Mucosa of rectum (tissue), 2 donors: ENCODE results near the gene S100B.

Experiments
- H3K27ac ChIP-seq, 2 donors: one replicate each; pipeline ENCODE4 v1.7.0; 2013; ENCODE audit warnings: inconsistent platforms in 2 of 2, low read depth in 2 of 2, low read length in 2 of 2
- H3K27me3 ChIP-seq, 2 donors: one replicate each; pipeline ENCODE4 v1.7.0; 2013; ENCODE audit warnings: low read length in 2 of 2; ENCODE audit not compliant: control insufficient read depth in 2 of 2, insufficient read depth in 2 of 2
- H3K36me3 ChIP-seq, 2 donors: one replicate each; pipeline ENCODE4 v1.7.0; 2013; ENCODE audit warnings: low read length in 2 of 2; ENCODE audit not compliant: control insufficient read depth in 2 of 2, insufficient read depth in 2 of 2
- H3K4me1 ChIP-seq, 2 donors: one replicate each; pipeline ENCODE4 v1.7.0; 2013; ENCODE audit warnings: low read length in 2 of 2, mild to moderate bottlenecking in 1 of 2; ENCODE audit not compliant: control insufficient read depth in 2 of 2, insufficient read depth in 2 of 2
- H3K4me3 ChIP-seq, 2 donors: one replicate each; pipeline ENCODE4 v1.7.0; 2013; ENCODE audit warnings: low read length in 2 of 2
- H3K9ac ChIP-seq, 2 donors: one replicate each; pipeline ENCODE4 v1.7.0; 2013; ENCODE audit warnings: low read length in 2 of 2, low read depth in 1 of 2, mild to moderate bottlenecking in 1 of 2
- H3K9me3 ChIP-seq, 2 donors: one replicate each; pipeline ENCODE4 v1.7.0; 2013; ENCODE audit warnings: low read length in 2 of 2; ENCODE audit not compliant: control insufficient read depth in 2 of 2
- donor health status: healthy.
- donor health status: Normal muscosa, but diverticular disease.

Gene S100B

DNA sequence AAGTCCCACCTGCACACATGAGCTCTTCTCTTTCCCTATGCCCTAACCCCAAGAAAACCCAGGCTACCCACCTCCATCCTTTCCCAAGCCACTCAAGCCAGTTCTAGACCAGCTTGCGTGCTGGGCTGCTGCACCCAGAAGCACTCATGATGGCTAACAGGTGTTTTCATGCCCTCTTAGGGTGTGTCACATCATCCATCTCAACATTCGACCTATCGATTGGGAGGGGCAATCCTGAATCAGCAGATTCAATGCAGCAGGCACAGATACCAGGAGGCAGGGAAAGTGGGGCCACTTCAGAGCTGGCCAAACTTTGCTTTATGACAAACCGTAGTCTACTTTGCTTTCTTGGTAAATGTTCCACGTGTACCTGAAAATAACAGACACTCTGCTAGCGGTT lies 24.0 kb upstream of the S100B start:
- no peaks in the 10 kb centered on the region for H3K27me3 ChIP-seq
- no peak overlapping the region for H3K9ac ChIP-seq
- peaks cover 5 to 6% of the 10 kb centered on the region in 2 donors for H3K9me3 ChIP-seq
- H3K4me1 ChIP-seq, result no peaks in the 10 kb centered on the region
- no peak overlapping the region for H3K4me3 ChIP-seq
- no peaks in the 10 kb centered on the region for H3K36me3 ChIP-seq
- no peak overlapping the region for H3K27ac ChIP-seq

DNA sequence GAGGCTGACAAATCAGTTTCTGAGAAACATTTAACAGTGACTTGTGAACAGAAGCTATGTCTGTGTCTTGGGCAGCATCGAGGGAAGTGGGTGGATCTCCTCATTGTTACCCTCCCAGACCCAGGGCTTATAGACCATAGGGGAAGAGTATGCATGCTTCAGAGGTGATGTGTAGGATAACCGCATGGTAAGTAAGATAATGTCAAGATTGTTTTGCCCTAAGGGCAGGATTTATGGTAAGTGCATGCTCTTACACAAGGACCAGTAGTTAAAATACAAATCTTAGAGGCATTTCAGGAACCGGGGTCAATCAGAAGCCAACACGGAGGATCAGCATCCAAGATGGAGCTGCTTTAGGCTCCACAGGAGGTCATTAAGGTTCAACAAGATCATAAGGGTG lies 22.8 kb upstream of the S100B start:
- Histone ChIP-seq H3K4me3 (no peak overlapping the region), H3K27me3 (no peaks in the 10 kb centered on the region), H3K36me3 (no peaks in the 10 kb centered on the region), H3K27ac (no peak overlapping the region), H3K9ac (no peak overlapping the region), H3K9me3 (peaks cover 5 to 6% of the 10 kb centered on the region in 2 donors), H3K4me1 (no peaks in the 10 kb centered on the region)

DNA sequence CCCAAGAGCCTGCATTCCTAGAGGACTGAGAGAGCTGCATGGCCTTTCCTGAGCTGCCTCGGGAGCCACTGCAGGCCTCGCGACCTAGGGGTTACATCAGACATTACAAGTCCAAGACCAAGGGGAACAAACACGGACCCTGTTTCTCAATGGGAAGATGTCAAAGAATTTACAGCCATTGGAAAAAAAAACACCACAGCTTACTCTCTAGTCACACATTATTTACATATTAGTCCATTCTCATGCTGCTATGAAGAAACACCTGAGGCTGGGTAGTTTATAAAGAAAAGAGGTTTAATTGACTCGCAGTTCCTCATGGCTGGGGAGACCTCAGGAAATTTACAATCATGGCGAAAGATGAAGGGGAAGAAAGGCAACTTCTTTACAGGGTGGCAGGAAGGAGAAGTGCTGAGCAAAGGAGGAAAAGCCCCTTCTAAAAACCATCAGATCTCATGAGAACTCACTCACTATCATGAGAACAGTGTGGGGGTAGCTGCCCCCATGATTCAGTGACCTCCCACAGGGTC lies 22.2 kb upstream of the S100B start:
- no peak overlapping the region for H3K4me3 ChIP-seq
- H3K27ac ChIP-seq, result no peak overlapping the region
- H3K4me1 ChIP-seq, result no peaks in the 10 kb centered on the region
- peaks cover 5 to 6% of the 10 kb centered on the region in 2 donors for H3K9me3 ChIP-seq
- H3K36me3 ChIP-seq, result no peaks in the 10 kb centered on the region
- H3K9ac ChIP-seq, result no peak overlapping the region
- H3K27me3 ChIP-seq, result no peaks in the 10 kb centered on the region

DNA sequence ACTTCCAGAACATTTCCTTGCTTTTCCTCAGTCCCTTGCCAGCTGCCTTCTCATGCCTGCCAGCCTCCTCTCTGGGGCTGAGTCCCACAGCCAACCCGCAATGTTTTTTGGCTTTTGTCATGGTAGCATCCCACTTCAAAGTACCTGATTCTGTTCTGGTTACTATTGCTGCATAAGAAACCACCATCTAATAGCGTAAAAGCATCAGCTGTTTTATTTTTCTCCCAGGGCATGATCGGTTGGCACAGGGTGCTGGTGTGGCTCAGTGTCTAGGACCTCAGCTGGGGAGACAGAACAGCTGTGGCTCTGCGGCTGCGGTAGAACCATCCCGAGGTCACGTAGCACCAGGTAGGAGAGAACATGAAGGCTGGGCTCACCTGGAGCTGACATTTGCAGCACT lies 21.7 kb upstream of the S100B start:
- no peak overlapping the region for H3K27ac ChIP-seq
- peaks cover 5 to 6% of the 10 kb centered on the region in 2 donors for H3K9me3 ChIP-seq
- H3K4me1 ChIP-seq, result peaks cover 0 to 4% of the 10 kb centered on the region in 2 donors
- H3K27me3 ChIP-seq, result no peaks in the 10 kb centered on the region
- no peaks in the 10 kb centered on the region for H3K36me3 ChIP-seq
- no peak overlapping the region for H3K9ac ChIP-seq
- no peak overlapping the region for H3K4me3 ChIP-seq

DNA sequence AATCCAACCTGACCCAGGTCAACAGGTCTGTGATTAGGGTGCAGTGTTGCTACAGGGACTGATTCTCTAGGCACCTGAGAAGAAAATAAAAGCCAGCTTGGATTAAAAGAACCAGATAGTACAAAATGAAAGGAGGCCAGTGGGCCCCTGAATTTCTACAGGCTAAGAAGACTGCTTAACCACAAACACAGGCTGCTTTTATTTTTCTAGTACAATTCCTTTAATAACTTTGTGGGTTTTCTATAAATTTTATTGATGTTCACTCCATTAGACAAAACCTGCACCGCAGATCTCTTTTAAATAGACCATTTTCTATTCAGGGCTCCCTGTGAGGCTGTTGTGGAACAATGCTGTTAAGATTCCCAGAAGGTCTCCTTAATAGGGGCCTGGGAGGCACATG lies 20.9 kb upstream of the S100B start:
- H3K27ac ChIP-seq, result no peak overlapping the region
- H3K4me1 ChIP-seq, result peaks cover 0 to 5% of the 10 kb centered on the region in 2 donors
- H3K9ac ChIP-seq, result no peak overlapping the region
- H3K36me3 ChIP-seq, result no peaks in the 10 kb centered on the region
- no peak overlapping the region for H3K4me3 ChIP-seq
- peaks cover 5 to 6% of the 10 kb centered on the region in 2 donors for H3K9me3 ChIP-seq
- H3K27me3 ChIP-seq, result no peaks in the 10 kb centered on the region

DNA sequence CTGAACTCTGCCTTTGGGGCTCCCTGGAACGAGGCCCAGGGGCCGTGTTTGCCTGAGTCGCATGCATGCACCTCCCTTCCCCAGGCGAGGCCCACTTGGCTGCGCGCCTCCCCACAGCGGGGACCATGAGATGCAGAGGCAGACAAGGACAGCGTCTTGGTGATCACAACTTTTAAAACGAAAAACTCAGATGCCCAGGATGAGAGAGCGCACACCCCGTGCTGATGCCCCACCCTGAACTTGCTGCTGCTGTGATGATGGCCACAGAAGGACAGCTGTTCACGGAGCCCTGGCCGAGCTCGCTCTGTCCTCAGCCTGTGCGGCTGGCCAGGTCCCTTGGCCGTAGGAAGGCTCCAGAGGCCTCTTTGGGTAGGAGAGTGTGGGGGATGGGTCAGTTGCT lies 19.2 kb upstream of the S100B start:
- no peak overlapping the region for H3K27ac ChIP-seq
- H3K4me3 ChIP-seq, result no peak overlapping the region
- no peak overlapping the region for H3K9ac ChIP-seq
- H3K36me3 ChIP-seq, result no peaks in the 10 kb centered on the region
- H3K27me3 ChIP-seq, result no peaks in the 10 kb centered on the region
- peaks cover 5 to 6% of the 10 kb centered on the region in 2 donors for H3K9me3 ChIP-seq
- H3K4me1 ChIP-seq, result peaks cover 0 to 5% of the 10 kb centered on the region in 2 donors

DNA sequence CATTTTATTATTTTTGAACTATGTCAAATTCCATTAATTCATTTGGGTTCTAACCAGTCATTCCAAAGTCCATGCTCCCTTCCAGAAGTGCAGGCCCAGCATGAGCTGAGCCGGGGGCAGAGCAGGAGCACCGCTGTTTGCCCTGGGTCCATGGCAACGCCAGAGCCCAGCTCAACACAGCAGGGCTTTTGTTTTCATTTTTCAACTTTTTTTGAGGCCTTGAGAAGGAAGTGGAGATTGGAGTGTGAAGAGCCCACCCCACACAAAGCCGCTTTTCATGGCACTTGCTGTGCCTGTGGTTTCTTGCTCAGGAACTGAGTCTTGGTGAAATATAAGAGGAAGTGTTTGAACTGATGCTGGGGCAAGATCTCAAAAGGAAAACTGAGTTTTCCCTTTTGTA lies 17.3 kb upstream of the S100B start:
- H3K4me3 ChIP-seq, result no peak overlapping the region
- peaks cover 0 to 5% of the 10 kb centered on the region in 2 donors for H3K4me1 ChIP-seq
- H3K9ac ChIP-seq, result no peak overlapping the region

DNA sequence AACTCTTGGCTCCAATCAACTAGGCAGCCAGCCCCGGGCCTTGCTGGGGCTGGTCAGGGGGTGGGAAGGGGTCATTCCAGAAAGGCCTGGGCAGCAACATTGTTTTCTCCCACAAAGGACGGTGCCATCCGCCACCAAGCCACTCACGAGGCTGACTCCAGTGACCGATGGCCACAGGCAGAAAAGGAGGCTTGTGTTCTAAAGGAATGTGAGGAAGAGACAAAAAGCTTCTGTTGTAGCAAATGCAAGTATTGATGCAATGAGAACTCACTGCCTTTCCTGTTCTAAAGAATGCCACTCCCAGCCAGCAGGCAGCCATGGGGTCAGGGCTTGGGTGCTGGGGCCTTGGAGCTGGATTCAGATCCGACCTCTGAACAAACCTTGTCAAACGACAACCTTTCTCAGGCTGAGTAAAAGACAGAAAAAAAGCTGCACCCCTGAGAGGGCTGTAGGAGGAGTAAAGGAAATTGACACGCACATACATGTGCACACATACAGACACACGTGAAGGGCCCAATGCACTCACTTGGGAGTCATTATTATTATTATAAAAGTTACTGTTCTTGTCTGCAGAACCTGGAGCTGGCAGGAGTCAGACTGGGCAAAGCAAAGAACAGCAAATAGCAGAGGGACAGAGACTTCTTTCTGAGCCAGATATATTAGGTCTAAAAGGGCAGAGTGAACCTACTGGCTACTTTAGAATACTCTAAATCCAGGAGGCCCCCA lies 16.7 kb upstream of the S100B start:
- Histone ChIP-seq H3K4me1 (peaks cover 0 to 5% of the 10 kb centered on the region in 2 donors), H3K4me3 (no peak overlapping the region), H3K9ac (no peak overlapping the region), H3K27ac (peak overlapping the region; percentile 28 to 52), H3K9me3 (peaks cover 5 to 6% of the 10 kb centered on the region in 2 donors), H3K27me3 (peaks cover 0 to 2% of the 10 kb centered on the region in 2 donors), H3K36me3 (no peaks in the 10 kb centered on the region)

More for the DNA sequence above, 17.3 kb upstream of the S100B start:
- H3K36me3 ChIP-seq, result no peaks in the 10 kb centered on the region
- H3K9me3 ChIP-seq, result peaks cover 5 to 6% of the 10 kb centered on the region in 2 donors
- H3K27ac ChIP-seq, result peak overlapping the region in 1 of 2 donors; percentile 52
- peaks cover 0 to 2% of the 10 kb centered on the region in 2 donors for H3K27me3 ChIP-seq

DNA sequence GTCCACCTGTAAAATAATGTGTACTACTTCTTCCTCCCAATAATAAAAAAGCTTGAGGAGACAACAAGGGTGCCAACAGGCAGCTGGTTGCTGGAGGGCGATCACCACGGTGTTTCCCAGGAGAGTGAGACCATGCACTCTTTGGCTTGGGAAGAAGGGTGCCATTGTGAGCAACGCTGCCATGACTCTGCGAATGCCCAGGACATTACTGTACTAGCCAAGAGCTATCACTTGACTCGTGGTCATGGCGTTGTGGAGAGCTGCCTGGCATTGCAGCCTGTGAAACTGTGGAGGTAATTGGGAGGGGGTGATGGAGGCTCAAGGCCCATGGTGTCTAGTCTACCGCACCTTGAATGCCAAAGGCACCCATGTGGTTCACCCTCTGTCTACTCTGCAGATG lies 16.0 kb upstream of the S100B start:
- Histone ChIP-seq H3K9ac (no peak overlapping the region), H3K27ac (peak overlapping the region in 1 of 2 donors; percentile 52), H3K9me3 (peaks cover 5 to 6% of the 10 kb centered on the region in 2 donors), H3K27me3 (peaks cover 0 to 2% of the 10 kb centered on the region in 2 donors), H3K4me1 (peaks cover 0 to 5% of the 10 kb centered on the region in 2 donors), H3K36me3 (no peaks in the 10 kb centered on the region), H3K4me3 (no peak overlapping the region)

DNA sequence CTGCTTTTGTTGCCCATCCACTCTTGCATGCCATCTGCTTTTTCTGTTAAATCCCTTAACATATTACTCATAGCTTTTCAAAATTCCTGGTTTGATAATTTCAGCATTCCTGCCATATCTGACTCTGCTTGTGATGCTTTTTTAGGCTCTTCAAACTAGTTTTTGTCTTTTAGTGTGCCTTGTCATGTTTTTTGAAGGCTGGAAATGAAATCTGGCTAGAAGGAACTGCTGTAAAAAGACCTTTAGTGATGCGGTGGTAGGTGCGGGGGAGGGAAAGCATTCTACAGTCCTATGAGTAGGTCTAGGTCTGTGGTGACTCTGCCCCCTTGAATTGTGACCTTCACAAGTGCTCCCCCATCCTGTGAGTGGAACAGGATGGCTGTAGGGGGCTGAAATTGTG lies 15.0 kb upstream of the S100B start:
- peaks cover 0 to 5% of the 10 kb centered on the region in 2 donors for H3K4me1 ChIP-seq
- H3K27ac ChIP-seq, result no peak overlapping the region
- H3K27me3 ChIP-seq, result peaks cover 0 to 2% of the 10 kb centered on the region in 2 donors
- H3K36me3 ChIP-seq, result no peaks in the 10 kb centered on the region
- H3K4me3 ChIP-seq, result no peak overlapping the region
- no peaks in the 10 kb centered on the region for H3K9me3 ChIP-seq
- no peak overlapping the region for H3K9ac ChIP-seq
